GM18868 (cell line): ENCODE measurements around the gene ALPI.
A peak's percentile ranks its signal among the peaks of the same experiment; 100 is the strongest.
"Not testable (repeated sequence)": the region's sequence is repeated elsewhere in the genome, so short reads cannot be mapped to it uniquely, and the experiment has no call there.

Source experiments
- ATAC-seq: cut with Tn5 transposase; IDR thresholded peaks from one replicate; pipeline ENCODE4 v1.9.1; 2021; ENCODE audit warnings: mild to moderate bottlenecking, moderate library complexity; ENCODE audit not compliant: unreplicated experiment

ALPI gene

DNA sequence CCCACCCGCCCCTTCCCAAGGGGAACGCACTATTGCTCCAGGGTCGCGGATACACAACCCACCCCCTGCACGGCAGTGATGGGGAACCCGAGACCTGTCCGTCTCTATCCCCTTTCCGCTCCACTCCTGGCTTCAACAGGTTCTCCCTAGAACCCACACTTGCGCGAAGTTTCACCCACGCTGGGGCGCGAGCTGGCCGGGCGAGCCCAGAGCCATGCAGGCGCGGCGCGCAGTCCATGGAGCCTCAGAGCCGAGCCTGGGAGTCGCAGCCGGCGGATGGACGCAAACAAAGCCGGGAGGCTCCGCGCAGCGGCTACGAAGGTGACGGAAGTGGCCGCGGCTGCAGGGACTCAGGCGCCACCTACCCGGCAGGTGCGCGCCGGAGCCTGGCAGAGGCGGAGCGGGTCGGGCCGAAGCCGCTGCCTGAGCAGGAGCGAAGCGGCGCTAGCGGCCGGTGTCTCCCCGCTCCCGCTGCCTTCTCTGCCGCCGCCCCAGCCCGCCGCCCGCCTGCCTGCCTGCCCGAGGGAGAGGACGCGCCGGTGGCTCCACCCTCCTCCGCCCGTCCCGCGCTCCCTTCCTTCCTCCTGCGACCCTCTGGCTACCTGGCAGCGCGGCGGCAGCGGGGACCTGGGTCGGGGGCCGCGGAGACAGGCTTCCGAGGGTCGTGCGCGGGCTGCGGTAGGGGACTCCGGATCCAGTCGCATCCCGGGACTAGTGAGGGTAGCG lies 35.3 kb upstream of the ALPI start:
- ATAC-seq, result no peak

DNA sequence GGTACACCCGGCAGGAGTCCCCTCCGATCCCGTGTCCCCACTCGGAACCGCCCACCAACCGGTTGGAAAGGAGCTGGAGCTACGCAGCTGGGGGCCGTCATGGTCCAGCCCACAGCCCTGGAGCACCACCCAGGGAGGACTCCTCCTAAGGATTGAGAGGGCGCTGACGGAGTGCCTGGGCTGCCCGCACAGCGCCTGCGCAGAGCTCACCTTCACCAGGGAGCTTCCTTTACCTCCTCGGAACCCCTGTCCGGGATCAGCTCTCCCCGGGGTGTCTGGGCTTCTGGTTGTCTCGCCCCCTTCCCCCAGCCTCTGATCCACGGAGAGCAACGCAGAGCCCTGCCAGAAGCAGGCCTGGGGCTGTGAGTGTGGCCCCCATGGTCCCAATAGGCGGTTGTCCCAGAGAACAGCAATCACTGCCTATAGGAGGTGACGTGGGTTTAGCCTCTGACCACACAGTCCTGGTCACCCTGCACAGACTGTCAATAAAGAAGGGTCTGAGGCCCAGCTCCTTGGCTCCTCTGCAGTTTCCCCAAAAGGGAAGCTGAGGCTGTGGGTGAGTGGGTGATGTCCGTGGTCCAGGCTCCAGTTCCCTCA lies 34.7 kb upstream of the ALPI start:
- no peak for ATAC-seq

DNA sequence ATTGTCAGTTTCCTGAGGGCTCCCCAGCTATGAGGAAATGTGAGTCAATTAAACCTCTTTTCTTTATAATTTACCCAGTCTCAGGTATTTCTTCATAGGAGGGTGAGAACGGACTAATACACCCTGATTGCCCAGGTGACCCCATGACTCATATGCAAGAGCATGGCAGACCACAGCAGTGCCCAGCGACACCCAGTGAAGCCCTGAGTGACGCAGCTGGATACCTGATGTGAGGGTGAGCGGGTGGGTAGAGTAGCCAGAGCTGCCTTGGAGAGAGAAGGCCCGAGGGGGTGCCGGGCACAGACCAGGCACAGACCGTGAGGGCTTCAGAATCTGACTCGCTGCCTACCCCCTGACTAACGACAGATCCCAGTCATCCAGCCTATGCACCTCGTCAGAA lies 33.9 kb upstream of the ALPI start:
- no peak for ATAC-seq

DNA sequence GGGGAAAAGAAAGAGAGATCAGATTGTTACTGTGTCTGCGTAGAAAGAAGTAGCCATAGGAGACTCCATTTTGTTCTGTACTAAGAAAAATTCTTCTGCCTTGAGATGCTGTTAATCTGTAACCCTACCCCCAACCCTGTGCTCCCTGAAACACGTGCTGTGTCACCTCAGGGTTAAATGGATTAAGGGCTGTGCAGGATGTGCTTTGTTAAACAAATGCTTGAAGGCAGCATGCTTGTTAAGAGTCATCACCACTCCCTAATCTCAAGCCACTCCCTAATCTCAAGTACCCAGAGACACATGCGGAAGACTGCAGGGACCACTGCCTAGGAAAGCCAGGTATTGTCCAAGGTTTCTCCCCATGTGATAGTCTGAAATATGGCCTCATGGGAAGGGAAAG lies 33.0 kb upstream of the ALPI start:
- ATAC-seq, result not testable (repeated sequence)

DNA sequence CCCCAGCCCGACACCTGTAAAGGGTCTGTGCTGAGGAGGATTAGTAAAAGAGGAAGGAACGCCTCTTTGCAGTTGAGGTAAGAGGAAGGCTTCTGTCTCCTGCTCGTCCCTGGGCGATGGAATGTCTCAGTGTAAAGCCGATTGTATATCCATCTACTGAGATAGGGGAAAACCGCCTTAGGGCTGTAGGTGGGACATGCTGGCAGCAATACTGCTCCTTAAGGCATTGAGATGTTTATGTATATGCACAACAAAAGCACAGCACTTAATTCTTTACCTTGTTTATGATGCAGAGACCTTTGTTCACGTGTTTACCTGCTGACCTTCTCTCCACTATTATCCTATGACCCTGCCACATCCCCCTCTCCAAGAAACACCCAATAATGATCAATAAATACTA lies 32.5 kb upstream of the ALPI start:
- ATAC-seq, result not testable (repeated sequence)

DNA sequence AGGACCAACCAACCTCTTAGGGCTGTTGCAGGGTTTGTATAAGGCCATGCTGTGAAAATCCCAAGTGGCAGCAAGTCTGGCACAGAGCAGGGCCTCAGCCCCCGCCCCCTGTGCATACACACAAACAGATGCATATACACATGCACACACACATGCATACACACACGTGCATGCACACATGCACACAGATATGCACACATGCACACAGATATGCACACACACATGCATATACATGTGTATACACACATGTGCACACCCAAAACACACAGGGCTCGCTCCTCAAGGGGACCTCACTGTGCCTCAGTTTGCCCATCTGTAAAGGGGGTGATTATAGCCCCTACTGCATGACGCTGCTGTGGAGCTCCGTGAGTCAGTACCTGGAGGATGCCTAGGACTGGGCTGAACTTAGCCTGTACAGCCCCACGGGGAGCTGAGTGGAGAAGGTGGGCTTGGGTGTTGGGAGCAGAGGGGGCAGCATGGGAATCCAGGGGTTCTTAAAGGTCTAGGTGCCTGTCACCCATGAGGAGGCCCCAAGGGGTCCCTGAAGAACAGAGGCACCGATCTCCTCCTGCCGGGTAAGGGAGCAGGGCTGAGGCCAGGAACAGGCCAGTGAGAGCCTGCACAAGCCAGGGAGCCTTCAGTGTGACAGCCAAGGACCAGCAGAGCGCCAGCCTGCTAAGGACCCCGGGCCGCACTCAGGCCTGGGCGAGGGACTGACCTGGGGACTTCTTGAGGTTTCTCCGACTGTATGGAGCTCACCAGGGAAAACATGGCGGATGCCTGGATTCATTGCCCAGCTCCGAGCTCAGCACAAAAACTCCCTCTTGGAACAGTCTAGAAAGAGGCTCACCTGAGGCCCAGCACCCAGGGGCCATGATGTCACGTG lies 24.0 kb upstream of the ALPI start:
- ATAC-seq, result no peak

DNA sequence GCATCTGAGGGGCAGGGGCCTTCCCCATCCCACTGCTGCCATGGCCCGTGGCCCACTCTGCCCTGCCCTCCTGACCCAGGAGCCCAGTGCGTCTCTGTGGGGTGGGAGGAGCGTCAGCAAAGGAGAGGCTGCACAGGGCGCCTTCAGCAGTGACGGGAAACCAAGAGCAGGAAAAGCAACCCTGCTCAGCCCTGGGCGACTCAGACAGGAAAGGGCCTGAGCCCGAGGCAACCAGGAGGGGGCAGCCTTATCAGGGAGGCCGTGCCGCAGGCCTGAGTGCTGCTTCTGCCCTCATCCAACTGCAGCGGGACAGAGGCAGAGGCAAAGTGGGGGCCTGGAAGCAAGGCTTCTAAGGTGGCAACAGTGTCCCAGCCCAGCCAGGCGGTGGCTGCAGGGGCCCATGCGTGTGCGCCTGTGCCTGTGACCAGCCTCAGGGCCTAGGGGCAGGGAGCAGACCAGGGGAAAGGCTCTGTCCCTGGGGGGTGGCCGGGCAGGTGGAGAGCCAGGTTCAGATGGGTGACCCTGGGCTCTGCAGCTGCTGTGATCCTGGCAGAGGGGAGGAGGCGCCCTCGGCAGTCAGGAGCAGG lies 23.3 kb upstream of the ALPI start:
- no peak for ATAC-seq

DNA sequence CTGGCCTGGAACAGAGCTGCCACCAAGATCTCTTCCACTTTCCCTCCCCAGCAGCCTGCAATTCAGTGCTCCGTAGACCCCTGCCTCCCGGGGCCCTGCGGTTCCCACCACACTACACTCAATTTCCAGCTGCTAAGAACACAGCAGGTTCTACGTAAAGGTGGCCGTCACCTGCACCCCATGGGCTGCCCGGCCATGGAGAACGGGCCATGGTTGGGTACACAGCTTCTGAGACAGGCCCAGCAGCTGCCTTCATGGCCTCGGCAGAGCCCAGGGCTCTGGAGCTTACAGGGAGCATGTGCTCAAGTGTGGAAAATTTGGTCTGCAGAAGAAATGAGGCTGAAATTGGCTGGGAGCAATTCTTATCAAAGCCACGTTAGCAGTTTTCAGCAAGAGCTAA lies 22.3 kb upstream of the ALPI start:
- ATAC-seq, result not testable (repeated sequence)

DNA sequence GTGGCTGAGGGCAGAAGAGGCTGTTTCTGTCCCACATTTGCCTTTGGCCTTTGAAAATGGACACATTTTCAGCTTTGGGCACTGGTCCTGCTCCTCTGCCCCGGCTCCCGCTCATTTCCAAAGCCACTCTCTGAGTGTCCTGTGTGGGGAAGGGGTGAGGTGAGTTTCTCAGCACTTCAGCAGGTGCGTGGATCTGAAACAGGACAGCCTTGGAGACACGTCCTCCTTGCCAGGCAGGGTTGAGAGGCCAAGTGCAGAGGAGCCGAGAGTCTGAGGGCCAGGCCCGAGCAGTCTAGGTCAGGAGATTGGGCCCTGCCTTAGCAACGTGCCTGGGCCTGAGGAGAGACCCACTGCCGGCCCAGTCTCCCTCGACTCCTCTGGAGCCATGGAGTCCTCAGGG lies 21.9 kb upstream of the ALPI start:
- no peak for ATAC-seq

DNA sequence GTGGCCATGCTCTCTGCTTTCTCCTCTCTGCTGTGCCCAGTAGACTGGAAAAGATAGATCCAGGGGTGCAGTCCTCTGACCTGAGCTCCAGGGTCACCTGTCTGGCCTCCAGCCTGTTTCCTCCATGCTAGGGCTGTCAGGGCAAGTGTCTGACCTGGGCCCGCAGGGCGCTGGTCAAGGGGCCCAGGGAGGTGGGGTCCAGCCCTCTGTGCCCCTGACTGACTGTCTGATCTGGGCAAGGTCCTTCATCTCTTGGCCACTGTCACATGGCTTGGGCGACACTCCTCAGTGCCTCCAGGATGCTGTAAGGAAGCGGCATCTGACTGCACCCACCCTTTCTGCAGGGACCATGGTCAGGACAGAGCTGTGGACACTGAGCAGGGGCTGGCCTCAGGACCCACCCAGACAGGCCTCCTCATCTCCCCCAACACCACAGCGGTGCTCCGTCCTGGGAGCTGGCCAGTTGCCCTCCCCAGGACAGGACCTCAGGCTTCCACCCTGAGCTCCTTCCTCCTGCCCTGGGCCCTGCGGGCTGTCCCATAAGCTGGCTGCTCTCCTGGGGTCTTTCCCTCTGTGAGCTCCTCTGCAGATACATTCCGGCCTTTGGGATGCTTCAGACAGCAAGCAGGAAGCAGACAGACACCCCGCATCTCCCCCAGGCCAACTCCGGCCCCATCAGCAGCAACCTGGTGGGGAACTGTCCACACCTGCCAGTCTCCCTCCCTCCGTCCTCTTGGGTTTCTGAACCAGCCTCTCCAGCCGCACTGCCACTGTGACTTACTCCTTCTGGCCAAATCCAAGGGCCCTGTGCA lies 21.2 kb upstream of the ALPI start:
- ATAC-seq, result no peak

DNA sequence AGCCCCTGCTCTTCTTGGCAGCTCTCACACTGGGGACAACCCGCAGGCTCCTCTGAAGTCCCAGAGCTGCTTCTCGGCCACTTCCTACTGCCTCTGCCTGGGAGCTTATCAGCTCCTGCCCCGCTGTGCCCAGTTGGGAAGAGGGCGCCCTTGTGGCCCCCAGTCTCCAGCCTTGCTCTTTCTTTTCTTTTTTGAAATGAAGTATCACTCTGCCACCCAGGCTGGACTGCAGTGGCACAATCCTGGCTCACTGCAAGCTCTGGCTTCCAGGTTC lies 20.6 kb upstream of the ALPI start:
- no peak for ATAC-seq

DNA sequence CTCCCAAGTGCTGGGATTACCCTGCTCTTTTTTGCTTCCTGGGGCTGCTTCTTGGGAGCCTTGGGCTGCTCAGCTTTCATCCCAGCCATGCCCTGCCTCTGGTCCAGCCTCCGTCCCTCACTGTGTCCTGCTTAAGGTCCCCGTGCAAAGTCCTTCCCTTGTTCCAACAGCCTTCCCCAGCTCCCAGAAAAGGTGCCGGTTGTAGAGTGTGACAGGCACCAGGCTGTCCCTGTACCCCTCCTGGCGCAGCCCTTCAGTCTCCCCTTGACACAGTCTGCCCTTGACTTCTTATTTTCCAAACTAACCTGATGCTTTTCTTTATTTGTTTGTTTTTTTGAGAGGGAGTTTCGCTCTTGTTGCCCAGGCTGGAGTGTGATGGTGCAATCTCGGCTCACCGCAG lies 20.1 kb upstream of the ALPI start:
- no peak for ATAC-seq

DNA sequence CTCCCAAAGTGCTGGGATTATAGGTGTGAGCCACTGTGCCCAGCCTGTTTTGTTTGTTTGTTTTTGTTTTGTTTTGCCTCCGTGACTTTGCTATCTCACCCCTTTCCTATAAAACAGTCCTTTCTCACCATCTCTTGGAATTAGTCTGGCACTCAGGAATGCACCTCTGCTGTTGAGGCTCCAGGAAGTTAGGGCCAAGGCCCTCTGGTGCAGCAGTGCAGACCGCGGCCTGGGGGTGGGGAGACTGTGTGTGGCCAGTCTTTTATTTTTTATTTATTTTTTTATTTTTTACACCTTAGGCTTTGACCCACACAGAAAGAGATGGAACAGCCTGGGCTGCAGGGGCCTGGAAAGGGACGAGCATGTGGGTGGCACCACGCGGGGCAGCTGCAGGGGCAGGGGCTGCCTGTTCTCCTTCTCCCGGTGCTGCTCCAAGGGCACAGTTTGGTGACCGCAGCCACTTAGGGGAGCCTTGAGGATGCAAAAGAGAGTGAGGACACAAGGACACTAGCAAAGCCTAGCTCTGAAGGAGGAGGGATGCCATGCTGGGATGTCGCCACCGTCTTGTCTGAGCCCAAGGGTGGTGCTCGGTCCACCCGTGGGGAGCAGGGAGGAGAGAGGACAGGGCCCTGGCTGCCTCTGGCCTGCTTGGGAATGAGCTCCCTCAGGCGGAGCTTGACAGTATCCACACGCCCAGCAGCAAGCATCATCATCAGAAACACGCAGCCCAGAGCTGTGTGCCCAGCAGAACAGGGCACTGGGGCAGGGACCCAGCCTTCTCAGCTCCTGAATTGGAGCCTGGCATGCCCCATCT lies 19.4 kb upstream of the ALPI start:
- ATAC-seq, result no peak

DNA sequence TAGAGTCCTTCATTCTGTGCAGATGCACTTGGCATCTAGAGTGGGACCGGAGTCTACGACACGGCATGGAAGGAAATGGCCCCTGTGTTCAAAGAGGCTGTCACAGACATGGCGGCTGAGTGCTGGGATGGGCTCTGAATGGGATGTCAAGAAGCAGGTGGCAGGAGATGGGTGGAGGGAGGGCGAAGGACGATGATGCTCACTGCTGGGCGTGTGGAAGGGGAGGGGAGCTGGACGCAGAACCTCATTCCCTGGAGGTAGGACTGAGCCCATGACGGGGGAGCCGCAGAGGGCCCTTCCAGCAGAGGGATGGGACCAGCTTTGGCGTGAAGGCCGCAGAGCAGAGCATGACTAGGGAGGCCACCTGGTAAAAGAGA lies 18.8 kb upstream of the ALPI start:
- ATAC-seq, result no peak

DNA sequence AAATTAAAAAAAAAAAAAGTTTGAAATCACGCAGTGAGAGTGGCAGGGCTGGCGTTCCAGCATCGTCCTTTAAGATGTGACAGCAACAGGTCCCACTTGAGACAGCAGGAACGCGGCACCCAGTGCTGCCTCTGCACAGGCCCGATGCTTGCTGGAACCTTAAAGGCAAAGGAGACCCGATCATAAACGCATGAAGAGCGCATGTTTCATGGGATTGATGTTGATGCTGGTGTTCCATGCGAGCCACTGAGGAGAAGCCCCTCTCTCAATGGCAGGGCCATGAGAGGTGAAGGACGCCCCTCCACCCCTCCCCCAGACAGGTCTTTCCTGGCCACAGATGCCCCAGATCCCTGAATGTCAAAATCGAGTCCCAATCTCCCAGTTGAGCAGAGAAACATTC lies 17.9 kb upstream of the ALPI start:
- no peak for ATAC-seq

DNA sequence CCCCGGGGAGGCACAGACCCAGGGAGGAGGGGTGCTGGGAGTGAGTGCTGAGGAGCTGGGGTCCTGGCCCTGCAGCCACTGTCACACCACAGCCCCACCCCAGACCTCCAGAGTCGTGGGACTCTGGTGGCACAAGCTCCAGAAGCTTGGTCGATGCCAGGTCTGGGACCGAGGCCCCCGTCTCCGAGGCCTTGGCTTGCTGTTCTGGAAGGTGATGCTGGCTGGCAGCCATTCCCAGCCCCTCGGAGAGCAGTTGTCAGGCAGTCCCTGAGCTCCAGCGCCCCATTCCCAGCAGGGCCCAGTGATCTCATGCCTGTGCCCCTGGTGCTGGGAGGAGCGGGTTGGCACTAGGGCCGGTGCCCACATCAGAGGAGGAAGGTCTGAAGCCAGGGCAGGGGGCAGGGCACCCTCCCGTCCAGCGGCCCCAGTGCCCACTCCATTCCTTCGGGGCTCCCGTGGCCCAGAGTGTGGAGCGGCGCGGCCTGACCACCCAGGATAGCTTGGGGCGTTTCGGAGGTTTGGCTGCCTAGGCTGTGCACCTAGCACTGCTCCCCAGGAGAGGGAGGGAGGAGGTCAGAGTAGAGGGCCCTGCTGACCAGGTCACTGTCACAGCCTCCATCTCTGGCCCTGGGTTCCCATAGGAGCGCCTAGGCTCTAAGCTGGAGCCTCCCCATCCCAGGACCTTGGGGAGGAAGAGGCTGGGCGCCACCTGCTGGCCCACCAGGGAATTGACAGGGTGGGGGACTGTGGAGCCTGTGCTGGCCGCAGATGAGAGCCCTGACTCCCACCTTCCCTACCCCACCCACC lies 16.8 kb upstream of the ALPI start:
- ATAC-seq, result no peak

DNA sequence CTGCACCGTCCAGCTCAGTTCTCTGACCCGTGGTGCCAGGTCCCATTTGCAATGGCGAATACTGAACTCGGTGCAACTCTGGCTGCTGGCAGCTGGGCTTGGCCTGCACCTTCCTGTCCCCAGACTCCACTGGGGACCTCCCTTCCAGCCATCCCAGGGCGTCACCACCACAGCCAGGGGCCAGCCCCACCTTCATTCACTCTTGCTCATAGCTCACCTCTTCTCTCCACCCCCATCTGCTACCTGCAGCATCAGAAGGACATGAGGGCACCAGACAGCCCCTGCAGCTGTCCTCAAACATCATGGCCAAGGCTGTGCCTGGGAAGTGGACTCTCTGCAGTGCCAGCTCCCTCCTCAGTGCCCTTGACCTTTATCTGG lies 16.2 kb upstream of the ALPI start:
- no peak for ATAC-seq

DNA sequence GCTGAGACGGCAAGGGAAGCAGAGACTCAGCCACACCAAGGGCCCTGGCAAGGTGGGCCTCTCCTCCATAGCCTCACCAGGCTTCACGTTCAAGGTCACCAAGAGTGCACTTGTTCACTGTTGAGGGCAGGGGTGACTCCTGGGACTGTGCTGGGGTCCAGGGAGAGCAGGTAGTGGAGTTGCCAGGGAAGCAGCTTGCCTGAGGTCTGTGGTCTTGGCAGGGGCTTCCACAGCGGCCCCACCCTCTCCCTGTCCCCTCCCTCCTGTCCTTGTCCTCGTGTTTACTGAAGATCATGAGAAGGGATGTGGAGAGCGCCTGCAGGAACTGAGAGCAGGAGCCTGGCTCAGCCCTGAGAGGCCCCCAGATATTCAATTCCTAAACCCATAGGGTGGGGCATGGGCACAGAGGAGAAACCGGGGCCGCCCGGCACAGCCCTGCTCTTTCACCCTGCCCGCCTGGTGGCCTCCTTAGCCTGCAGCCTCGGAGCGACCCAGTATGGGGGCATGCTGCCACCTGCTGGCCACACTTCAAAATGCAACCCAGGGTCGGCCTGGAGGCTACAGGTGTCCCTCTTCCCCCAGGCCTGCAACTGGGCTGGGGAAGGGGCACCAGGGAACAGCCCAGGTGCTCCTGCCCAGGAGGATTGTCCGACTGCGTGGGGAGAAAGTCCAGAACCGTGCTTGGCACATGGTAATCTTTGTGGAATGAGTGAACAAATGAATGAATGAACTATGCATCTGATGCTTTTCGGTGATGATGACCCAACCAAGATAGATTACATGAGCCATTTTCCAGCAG lies 15.5 kb upstream of the ALPI start:
- ATAC-seq, result peak; percentile 78
